NAMALWA (cell line): ENCODE data around the gene SGPP2.
"Not testable (repeated sequence)": the region's sequence is repeated elsewhere in the genome, so short reads cannot be mapped to it uniquely, and the experiment has no call there.

Experiments
- DNase-seq: peaks from one replicate; pipeline ENCODE4 v3.0.0-alpha.2; 2015; ENCODE audit warnings: low spot score

The SGPP2 gene

GRCh38 chr2:222427646-222428301, 3.4 kb downstream of the SGPP2 start:
- no peak for DNase-seq

DNA sequence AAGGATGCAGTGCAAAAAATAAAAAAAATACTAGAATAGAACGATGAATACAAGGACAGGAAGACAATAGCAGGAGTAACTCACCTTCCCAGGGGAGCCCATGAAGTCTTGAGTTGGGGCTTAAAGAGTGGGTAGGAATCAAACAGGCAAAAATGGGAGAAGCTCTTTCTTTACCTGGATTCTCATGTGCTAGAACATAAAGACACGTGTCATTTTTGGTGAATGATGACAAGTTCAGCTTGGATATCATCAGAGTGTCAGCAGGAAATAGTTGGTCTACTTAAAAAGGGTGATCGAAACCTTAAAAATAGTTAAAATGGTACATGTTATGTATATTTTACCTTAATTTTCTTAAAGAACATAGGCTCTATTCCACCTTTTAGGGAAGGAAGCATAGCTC, 5.7 kb downstream of the SGPP2 start:
- DNase-seq = no peak

DNA sequence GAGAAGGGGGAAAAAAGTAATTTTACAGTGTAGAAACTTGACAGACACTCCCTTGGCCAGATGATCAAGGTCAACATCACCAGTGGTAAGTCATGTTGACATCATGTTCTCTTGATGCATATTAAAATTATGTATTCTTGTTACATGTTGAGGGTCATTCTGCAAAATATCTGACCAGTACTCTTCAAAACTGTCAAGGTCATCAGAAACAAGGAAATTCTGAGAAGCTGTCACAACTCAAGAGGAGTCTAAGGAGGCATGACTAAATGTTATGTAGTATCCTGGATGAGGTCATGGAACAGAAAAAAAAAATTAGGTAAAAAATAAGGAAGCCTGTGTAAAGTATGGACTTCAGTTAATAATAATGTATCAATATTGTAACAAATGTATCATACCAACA, 6.3 kb downstream of the SGPP2 start:
- no peak for DNase-seq

- no peak for DNase-seq
Measured at GRCh38 chr2:222431869-222432268, 7.5 kb downstream of the SGPP2 start.

DNA sequence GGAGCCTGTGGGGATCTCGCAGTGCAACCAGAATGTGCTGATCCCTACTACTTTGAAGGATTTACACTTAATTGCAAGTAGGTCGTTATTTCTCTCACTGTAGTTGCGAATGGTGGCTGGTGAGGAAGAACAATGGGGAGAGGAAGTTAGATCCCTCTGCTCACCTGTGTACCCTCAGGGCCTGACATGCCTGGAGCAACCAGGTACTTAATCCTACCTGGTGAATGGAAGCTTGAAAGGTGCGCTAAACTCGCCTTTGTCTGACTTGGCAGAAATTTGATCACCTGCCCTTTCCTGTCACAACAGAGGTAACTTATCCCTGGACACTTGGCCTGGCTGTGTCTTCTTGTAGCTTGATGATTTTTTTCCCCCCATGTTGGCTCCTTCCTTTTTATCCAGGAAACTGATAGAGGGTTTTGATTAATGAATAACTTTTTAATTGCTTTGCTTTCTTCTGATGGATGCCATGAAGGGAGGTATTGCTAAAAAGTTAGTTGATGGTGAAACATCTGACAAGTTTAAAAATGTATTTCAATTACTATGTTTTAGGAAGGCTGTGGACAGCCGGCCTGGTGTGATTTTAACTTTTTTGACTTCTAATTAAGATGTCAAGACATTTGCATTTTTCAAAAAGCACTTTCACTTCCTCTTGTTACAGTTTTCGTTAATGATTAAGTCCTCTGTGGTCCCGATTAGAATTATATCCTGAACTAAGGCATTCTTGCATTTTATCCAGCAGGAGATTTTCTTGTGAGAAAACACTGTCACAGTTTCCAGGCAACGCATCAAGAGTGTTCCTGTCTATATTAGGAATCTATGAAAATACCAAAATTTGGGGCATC, 9.2 kb downstream of the SGPP2 start:
- DNase-seq = peak; percentile 41

DNA sequence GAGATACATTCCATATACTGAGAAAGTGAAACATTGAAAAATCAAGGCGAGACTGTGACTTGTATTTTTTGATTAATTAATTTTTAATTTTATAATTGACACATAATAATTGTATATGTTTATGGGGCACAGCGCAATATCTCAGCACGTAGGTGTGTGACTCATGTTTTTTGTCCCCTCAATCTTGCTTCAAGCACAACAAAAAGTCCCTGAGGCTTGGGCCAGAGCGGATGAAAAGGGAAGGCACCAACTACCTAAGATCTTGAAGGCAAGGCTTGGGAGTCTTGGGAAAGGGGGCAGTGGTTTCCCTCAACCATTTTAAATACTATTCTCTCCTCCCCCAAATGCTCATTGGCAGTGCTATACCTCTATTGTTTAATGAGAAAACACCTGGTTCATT, 9.9 kb downstream of the SGPP2 start:
- no peak for DNase-seq

DNA sequence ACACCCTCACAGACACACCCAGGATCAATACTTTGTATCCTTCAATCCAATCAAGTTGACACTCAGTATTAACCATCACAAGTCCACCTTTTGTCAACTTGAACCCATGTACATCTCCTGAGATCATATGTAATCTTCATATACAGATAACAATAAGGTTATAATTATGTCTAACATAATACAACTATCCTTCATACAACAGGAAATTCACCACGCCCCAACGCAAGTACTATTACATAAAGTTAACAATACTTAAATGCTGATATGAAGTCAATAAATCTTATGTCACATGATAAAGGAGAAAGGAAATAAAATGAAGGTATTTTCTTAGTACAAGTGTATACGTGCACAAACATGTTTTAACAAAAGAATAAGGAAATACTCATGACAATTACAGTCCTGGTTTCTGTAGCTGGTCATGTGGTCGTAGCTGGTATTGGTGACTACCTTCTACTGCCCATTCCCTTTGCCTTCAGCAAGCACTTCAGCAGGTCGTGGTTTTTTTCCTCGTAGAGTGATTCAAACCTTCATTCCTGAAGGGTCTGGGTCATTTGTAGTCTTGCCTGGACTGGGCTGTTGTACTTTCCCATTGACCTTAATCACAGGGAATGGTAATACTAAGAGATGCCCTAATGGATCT, 11.2 kb downstream of the SGPP2 start:
- DNase-seq = not testable (repeated sequence)

DNA sequence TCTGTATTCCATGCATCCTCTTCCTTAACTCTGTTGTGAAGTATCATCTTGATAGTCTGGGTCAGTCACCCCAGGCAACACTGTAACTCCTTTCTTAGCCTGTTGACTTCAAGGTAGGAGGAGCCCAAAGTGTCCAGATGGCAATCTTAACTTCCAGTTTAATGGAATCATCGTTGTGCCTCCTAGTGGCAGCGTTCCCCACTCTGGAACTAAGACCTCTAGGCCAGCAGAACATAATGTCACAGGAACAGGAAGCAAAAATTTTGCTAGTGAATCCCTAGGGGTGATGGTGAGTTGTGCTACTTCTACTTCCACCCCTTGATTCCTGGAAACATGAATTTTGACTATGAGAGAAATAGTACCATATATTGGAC, 11.7 kb downstream of the SGPP2 start:
- DNase-seq = no peak

- no peak for DNase-seq
Measured at GRCh38 chr2:222439692-222440091, 15.3 kb downstream of the SGPP2 start.

DNA sequence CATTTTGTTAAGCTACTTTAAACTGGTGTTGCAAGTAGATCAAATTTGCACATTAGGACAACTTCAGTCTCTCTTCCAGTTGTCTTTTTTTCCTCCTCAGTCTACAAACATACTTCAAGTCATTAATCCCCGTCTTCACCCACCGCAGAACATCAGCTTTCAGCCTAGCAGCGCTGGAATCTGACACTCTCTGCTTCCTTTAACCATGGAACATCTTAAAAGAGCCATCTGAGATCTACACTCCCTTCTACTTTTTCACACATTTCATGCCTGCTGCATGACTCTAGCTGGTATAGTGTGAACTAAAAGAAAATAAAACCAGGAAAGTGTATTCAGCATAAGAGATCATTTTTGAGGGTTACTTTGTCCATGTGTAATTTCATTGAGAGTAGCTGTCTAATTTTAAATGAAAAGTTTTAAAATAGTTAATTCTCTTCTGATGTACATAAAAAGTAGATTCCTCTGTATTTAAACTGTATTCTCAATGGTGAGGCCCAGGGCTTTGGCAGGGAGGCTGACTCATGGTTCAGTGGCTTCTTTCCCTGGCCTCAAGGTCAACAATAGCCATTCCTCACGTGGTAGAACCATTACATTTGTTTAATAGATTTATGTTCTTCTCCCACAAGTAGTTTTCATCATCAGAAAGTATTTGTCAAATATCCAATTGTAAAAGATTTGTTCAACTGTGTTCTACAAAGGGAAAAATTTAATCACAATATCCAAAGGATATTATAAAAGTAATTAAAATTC, 16.5 kb downstream of the SGPP2 start:
- no peak for DNase-seq

DNA sequence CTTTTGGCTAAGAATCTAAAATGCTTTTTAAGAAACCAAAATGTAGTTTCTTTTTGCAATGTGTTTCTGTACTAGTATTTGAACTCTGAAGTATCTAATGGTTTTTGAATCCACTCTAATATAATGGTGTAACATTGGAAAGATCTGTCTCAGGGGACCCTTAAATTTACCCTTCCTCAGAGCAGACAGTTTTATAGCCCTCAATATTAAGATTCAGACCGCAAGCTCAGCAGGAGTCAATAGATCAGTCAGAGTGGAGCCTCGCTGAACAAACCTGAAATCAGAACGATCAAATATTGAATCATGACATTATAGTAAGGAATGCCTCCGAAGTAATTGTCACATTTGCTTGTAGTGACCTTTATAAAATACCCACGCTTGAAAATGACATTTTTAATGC, 18.3 kb downstream of the SGPP2 start:
- no peak for DNase-seq

DNA sequence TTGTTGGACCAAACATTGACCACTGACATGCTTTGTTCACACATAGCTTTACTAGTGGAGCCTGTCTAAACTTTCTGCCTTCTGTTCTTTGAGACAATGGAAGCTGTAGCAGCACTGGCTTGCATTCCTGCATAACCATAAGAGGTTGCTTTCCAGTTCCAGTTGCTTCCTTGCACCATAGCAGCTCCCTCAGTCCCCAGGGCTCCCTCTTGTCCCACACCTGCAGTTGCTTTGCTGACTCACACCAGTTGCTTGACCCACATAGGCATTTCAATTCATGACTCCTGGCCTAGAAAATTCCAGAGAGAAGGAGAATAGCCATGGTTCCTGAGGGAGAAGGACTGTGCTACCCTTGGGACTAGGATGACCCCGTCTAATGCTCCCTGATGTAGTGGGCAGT, 20.9 kb downstream of the SGPP2 start:
- DNase-seq = no peak

- DNase-seq = no peak
Measured at GRCh38 chr2:222447131-222447530, 22.8 kb downstream of the SGPP2 start.

- no peak for DNase-seq
Measured at GRCh38 chr2:222448748-222449181, 24.4 kb downstream of the SGPP2 start.

DNA sequence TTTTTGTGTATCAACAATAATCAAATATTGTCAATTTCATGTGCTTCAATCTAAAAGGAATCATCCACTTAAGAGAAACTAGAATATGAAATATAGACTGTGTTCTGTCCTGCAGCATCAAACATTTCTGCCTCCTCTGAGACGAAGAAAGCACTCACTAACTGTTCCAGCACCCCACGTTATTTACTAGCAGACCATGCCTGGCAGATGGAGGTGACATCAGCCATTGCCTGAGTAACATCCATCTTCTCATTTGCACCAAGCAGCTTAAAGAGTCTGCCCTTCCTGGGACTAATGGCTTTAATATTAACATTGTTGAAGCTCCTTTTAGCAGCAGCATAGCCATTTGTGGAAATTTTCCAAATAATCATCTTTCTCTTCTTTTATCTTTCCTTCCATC, 25.7 kb downstream of the SGPP2 start:
- no peak for DNase-seq

DNA sequence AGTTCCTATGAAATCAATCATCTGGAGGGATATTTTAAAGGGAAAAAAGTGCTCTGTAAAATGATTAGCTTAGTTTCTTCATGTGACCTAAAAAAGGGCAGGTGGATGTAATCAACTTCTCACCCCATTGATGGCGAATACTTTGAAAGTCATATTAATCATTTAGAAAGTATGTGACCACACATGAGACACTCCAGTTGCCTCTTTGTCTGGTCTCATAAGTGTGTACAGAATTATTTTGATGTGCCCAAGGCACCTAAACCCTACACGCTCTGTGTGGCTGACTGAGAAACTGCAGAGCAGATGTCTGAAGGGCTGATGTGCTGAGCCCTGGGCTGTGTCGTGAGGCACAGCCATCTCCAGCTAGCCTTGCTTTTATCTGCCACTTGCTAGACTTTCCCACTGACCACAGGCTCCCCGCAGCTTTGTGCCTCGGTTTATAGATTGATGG, 26.9 kb downstream of the SGPP2 start:
- DNase-seq = peak; percentile 8

DNA sequence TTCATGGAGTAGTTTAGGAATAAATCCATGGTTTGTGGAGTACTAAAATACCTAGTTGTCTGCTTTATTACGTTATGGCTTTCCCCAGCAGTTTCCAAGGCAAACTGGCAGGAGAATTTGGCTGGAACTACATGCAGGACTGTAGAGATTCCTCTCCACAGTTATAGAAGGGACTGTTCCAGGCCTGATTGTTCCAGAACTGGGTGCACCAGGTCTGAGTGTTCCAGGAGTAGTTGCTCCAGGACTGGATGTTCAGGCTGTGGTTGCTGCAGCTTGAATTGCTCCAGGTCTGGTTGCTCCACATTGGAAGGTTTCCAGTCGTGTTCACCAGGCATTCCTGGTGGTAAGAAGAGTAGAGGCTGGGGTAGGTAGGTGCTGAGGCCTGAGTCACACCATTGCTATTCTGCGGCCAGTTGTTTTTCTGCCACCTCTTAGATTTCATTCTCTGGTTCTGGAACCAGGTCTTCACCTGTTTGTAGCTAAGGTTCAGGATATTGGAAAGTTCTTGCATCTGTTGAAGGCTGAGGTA, 28.1 kb downstream of the SGPP2 start:
- DNase-seq = no peak

DNA sequence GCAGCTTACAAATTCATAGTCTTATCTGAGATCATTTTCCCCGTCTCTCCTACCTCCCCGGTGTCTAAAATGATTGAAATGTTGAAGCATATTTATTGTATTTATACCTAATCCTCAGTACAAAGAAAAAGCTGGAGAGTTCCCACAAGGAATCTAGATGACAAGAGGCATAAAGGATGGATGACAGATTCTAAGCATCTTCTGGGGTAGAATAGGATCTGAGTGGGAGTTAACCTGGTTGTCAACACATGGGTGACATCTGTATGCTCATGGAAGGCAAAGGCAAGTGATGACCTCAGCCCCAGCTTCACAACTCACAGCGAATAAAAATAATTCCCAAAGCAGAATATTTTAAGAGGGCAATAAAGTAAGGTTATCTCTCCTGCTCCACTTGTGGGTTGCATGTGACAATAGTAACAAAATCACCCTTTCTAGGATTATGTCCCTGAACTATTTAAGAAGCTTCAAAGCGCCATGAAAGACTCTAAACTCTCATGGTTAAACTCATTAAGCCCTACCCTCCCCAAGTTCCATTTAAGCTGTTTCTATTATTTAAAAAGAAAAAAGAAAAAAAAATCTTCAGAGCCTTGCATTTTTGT, 32.2 kb downstream of the SGPP2 start:
- DNase-seq = no peak

DNA sequence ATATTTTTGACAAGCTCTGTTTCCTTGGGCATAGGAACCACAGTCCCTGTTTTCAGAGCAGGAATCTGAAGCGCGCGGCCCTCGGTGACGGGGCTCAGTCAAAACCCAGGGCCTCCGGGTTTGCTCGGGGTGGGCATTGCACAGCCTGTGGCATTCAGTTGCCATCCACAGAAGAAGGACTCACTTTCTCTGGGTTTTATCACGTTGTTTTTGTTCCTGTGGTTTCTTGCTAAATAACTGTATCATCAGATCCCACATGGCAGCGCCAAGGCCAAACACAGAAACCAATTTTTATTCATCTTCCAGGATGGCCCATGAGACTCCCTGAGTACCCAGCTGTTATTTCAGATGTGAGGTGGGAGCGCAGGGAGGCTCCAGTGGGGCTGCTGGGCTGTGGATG, 35.6 kb downstream of the SGPP2 start:
- DNase-seq = no peak

- no peak for DNase-seq
Measured at GRCh38 chr2:222465746-222466145, 41.4 kb downstream of the SGPP2 start.

DNA sequence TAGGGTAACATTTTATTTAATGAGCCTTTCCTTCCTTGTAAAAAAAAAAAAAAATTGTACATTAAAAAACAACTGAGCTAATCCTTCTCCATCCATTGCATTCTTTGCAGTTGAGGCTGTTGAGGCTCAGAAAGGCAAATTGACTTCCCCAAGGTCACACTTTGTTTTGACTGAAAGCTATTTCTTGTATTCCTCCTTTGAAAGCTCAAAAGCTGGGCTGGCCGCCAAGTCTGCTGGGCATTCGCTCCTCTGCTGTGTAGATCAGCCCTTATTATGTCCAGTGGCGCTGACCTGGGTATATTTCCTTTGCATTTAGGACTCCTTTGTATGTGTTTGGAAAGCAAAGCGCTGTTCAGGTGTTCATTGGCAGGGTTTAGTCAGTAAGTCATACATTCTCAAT, 44.0 kb downstream of the SGPP2 start:
- no peak for DNase-seq
